Stimulated activated CD8-positive, alpha-beta memory T cell treated with anti-CD3 and anti-CD28 coated beads, Interleukin-12 subunit alpha, Interleukin-12 subunit beta, amount 100 ng/mL, for 24 hours (primary cell): ENCODE results near the gene COPS9.

Source experiments
- DNase-seq: peaks from one replicate; pipeline ENCODE4 v3.0.0-alpha.2; 2020; ENCODE audit errors: extremely low read depth

Gene COPS9

GRCh38 chr2:240136013-240136670, at the start of gene COPS9:
Gene COPS9 (minus strand): TSS chr2:240136305. CDS start chr2:240136284, 21 bp downstream.
- peak; percentile 68 for DNase-seq

- no peak for DNase-seq
Observed at GRCh38 chr2:240184656-240185055, 48.6 kb upstream of the COPS9 start.

DNA sequence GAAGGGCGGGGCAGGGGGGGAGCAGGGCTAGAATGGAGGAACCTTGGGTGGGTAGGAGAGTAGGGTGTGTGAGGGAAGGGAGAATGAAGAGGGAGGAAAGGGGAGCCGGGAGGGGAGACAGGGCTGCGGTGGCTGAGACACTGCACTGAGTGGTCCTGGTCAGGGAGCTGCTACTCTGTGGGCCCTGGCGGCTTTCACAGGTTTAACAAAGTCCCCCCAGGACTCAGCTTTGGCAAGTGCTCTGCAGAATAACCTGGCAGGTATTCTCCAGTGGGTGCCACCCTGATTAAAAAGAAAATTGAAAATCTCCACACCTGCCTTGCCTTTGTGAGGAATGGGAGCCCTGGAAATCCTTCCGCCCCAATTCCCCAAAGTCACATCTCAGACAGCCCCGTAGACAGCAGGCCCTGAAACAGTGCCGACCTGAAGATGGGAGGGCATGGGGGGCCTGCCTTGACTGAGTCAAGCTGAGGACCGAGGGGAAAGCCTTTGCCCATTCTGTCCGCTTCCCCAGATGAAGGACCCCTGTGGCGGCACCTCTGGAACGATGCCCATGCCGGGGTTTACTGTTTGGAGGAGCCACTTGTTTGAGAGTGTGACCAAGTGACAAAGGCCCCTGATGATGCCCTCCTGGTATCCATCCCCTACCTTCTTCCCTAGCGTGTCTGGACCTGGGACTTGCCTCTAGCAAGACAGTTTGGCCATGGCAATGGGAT, 47.9 kb upstream of the COPS9 start:
- DNase-seq: no peak

DNA sequence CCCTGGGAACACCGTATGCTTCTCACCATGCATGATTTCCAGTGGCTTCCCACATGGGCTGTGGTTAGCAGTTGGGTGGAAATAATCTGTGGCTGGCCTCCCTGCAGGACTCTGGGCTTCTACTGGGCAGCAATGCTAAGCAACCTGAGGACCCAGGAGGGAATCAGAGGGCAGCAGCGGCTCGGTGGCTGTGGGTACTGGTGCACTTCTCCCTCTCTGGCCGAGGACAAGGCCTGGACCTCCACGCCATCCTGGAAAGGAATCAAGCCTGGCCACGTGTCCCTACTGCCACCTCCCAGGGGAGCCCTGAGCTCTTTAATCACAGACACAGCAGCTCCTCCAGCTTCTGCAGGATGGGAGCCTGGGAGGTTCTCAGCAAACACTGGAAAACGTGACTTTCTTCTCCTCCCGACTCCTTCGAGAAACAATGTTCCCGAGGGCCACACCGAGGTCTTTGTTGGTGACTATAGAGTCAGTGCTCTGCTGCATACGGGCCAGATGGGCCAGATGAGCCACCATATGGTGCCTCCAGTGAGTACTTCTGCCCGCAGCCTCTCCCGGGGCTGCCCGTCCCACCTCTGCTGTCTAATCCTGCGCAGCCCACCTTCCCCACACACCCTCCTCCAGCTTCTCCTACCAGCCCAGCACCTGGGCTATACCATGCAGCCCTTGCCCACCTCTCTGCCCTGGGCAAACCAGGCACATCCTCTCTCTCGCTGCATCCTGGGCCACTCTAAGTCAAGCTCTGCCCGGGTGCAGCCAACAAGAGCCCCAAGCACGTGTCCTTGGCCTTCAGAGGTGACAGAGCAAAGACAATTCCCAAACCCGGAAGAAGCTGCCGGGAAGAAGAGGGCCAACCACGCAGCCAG, 47.1 kb upstream of the COPS9 start:
- DNase-seq: no peak

GRCh38 chr2:240182476-240182875, 46.4 kb upstream of the COPS9 start:
- DNase-seq: no peak

DNA sequence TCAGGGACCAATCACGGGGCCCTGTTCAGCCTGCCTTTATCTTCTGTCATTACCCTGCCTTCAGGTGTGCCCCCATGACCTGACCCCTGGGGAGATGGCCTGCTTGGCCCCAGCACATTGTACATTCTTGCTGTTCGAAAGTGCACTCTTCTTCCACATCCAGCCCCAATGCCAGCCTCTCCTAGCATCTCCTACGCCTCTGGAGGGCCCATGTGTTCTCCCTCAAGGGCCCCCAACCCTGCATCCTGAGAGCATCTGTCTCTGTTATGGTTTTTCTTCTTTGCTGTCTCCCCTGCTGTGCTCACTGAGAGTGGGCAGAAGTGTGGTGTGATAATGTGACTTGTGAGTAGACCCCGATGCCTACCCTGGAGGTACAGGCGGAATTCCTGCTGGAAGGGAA, 45.9 kb upstream of the COPS9 start:
- no peak for DNase-seq

GRCh38 chr2:240179941-240180666, 44.0 kb upstream of the COPS9 start:
- DNase-seq: no peak

DNA sequence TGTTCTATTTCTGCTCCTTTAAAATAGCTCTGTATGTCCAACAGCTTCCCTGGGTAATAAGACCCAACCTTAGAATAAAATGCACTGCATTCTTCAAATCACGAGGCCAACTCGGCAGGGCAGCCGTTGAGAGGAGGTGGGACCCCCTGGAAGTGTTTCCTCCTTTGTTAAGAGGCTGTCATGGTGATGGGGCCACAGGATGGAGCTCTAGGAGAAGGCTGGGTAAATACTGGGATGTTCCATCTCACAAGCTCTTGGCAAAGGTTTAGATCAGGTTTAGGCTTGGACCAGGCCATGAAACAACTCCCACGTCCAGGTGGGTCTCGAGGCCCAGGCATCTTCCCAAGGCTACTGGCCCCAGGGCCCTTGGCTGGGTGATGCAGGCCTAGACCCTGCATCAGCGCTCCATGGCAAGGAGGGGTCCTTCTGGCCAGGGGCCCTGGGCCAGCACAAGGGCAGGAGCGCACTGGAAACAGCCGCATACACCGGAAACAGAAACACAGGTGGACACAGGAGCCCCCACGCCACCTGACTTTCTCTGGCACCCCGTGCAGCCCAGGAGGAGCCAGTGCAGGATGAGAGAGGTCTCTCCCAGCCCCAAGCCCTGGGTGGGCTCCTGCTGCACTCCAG, 43.2 kb upstream of the COPS9 start:
- DNase-seq: no peak

- no peak for DNase-seq
Observed at GRCh38 chr2:240178564-240178963, 42.5 kb upstream of the COPS9 start.

- no peak for DNase-seq
Observed at GRCh38 chr2:240174496-240174895, 38.4 kb upstream of the COPS9 start.

DNA sequence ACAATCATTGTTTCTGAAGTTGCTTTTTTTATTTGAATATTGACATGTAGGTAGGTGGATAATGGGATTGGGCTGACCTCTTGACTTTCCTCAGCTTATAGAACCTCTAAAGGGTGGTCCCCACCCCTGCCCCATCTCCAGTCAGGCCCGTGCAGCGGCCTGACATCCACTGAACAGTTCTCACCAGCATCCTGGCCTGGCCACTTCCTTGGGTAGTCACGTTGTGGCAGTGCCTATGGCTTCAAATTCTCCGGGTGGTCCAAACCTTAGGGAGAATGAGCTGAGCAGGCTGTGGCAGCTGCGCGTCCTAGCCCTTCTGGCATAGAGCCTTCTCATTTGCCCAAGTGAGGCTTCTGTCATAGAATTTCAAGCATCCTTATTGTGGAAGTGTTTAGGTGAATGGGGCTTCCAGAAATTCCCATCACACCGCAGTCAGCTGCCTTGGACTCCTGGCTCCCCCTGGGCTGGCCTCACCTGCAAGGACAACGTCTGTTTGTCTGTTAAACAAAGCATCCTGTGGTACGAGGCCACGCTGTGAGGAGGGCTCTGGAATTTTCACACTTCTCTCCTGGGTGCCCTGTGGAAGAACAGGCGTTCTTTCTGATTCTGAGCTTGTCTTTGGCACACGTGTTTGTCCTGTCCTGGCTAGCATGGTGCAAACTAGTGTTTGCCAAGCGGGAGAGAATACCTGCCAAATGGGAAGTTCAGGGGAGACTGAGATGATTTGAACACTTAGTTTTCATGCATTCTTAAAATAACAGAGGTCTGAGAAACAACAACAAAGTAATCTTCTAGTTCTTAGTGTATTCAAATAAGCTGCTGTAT, 36.2 kb upstream of the COPS9 start:
- no peak for DNase-seq

DNA sequence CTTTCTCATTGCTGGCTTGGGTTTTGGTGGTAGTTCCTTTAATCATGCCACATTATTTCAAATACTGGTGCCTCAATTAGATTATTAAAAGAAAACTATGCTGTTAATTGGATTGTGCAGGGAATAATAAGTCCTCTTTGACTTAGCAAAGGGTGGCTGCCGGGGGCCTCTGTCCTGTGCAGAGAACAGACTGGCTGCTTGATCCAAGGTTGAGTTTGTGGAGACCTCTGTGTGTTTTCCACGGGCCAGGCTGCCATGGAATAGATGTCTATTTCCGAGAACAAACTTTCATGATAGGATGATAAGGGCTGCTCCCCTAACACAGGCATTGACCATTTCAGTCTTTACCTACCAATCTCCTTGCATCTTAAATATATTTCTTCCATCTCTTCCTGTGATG, 34.8 kb upstream of the COPS9 start:
- no peak for DNase-seq

- DNase-seq: no peak
Observed at GRCh38 chr2:240170354-240170735, 34.2 kb upstream of the COPS9 start.

DNA sequence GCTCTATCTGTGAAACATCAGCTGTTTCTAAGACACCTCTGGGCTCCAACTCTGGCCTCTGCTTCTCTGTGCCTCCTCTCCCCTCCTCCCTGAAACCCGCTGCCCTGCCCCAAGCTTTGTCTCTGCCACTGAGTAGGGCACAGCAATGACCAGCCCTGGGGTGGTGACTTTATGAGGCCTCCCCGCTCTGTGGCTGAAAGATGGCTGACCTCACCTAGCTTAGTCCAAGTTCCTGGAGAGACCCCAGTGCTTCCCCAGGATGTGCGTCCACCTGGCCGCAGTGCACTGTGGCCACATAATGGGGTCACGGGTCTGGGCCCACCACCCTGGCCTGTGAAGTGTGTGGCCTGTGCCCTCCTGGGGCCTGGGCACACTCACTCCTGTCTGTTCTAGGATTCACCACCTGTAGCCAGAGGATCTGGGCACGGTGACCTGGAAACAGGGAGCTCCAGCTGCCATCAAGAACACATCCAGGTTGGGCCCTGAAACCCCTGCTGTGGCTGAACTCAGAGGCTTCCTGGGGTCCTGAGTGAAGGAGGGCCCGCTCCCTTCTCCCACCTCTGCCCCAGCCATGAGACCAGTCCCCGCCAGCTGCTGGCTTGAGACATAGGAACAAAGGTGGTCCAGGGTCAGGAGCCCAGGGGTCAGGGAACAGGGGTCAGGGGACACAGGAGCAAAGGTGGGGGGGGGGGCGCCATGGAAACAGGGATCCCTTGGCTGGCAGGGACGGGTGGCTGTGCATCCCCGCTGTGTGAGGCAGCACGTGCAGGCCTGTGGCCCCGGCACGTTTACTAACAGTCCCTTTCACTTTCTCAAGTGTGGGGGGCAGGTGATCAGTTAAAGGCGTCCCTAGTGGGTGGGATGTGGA, 33.6 kb upstream of the COPS9 start:
- DNase-seq: no peak

DNA sequence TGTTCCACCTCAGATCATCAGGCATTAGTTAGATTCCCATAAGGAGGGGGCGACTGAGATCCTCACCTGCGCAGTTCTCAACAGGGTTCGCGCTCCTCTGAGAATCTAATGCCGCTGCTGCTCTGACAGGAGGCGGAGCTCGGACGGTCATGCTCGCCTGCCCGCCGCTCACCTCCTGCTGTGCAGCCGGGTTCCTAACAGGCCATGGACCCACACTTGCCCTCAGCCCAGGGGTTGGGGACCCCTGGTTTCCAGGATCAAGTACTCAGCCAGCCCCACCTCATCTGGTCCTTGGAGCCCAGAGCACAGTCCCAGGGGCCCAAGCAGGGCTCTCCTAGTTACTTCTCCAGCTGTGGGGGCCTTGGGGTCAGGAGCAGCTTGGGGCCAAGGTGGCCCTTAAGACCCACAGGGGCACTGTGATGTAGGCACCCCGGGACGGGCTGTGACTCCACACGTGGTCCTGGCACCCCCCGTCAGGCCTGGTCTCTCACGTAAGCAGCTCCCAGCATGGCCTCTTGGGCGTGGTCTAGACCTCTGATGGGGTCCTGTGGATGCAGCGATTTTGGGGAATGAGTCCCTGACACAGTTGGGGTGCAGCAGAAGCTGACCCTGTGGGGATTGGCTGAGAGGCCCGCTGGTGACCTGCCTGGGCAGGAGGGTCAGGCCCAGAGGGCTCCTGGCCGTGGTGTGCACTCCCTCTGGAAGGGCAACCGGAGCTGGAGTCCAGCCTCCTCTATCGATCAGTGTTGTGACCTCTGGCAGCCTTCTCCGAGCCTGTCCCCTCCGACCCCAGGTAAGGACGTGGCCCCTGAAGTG, 32.6 kb upstream of the COPS9 start:
- no peak for DNase-seq

GRCh38 chr2:240168041-240168440, 31.9 kb upstream of the COPS9 start:
- DNase-seq: no peak

GRCh38 chr2:240167588-240167880, 31.4 kb upstream of the COPS9 start:
- no peak for DNase-seq

GRCh38 chr2:240166761-240167587, 30.9 kb upstream of the COPS9 start:
- no peak for DNase-seq
